ENCODE data around the gene TNC.

Gene TNC

GRCh38 chr9:115086461-115086860 lies 31.5 kb downstream of the TNC start:
- no peak for DNase-seq (ENCODE audit: low spot score)
- no peaks in the 10 kb centered on the region for H3K27me3 ChIP-seq (ENCODE audit: insufficient read depth, poor library complexity, severe bottlenecking)
- H3K4me3 ChIP-seq (ENCODE audit: severe bottlenecking) = no peak overlapping the region
- peaks cover 17% of the 10 kb centered on the region for H3K4me1 ChIP-seq (ENCODE audit: insufficient read depth, poor library complexity, severe bottlenecking)
- TF ChIP-seq CTCF (IDR thresholded peaks at IDR 0.05; ENCODE audit: poor library complexity, severe bottlenecking) = no peak
- no peak for ATAC-seq (ENCODE audit: low read depth)
- peak overlapping the region; percentile 40 for H3K27ac ChIP-seq (ENCODE audit: poor library complexity, severe bottlenecking)
- H3K9me3 ChIP-seq (ENCODE audit: severe bottlenecking) = no peaks in the 10 kb centered on the region
- H3K36me3 ChIP-seq (ENCODE audit: low read depth) = peaks cover 48% of the 10 kb centered on the region

- no peak for TF ChIP-seq CTCF (IDR thresholded peaks at IDR 0.05; ENCODE audit: poor library complexity, severe bottlenecking)
- DNase-seq (ENCODE audit: low spot score) (no peak), ATAC-seq (ENCODE audit: low read depth) (no peak)
- Histone ChIP-seq H3K36me3 (ENCODE audit: low read depth) (peaks cover 48% of the 10 kb centered on the region), H3K4me3 (ENCODE audit: severe bottlenecking) (no peak overlapping the region), H3K27ac (ENCODE audit: poor library complexity, severe bottlenecking) (peak overlapping the region; percentile 9), H3K4me1 (ENCODE audit: insufficient read depth, poor library complexity, severe bottlenecking) (peaks cover 17% of the 10 kb centered on the region), H3K9me3 (ENCODE audit: severe bottlenecking) (no peaks in the 10 kb centered on the region), H3K27me3 (ENCODE audit: insufficient read depth, poor library complexity, severe bottlenecking) (no peaks in the 10 kb centered on the region)
Observed at GRCh38 chr9:115085773-115086377, 32.1 kb downstream of the TNC start.

GRCh38 chr9:115084709-115085108 lies 33.2 kb downstream of the TNC start:
- Histone ChIP-seq H3K27ac (ENCODE audit: poor library complexity, severe bottlenecking) (peak overlapping the region; percentile 9), H3K36me3 (ENCODE audit: low read depth) (peaks cover 54% of the 10 kb centered on the region), H3K27me3 (ENCODE audit: insufficient read depth, poor library complexity, severe bottlenecking) (no peaks in the 10 kb centered on the region), H3K4me3 (ENCODE audit: severe bottlenecking) (no peak overlapping the region), H3K9me3 (ENCODE audit: severe bottlenecking) (no peaks in the 10 kb centered on the region), H3K4me1 (ENCODE audit: insufficient read depth, poor library complexity, severe bottlenecking) (peaks cover 17% of the 10 kb centered on the region)
- ATAC-seq (ENCODE audit: low read depth) = peak; percentile 50; the same call in 1 of the 3 replicates
- no peak for DNase-seq (ENCODE audit: low spot score)
- no peak for TF ChIP-seq CTCF (IDR thresholded peaks at IDR 0.05; ENCODE audit: poor library complexity, severe bottlenecking)

GRCh38 chr9:115084157-115084556 lies 33.8 kb downstream of the TNC start:
- Histone ChIP-seq H3K27ac (ENCODE audit: poor library complexity, severe bottlenecking) (peak overlapping the region; percentile 9), H3K4me3 (ENCODE audit: severe bottlenecking) (no peak overlapping the region), H3K4me1 (ENCODE audit: insufficient read depth, poor library complexity, severe bottlenecking) (peaks cover 17% of the 10 kb centered on the region), H3K36me3 (ENCODE audit: low read depth) (peaks cover 57% of the 10 kb centered on the region), H3K27me3 (ENCODE audit: insufficient read depth, poor library complexity, severe bottlenecking) (no peaks in the 10 kb centered on the region), H3K9me3 (ENCODE audit: severe bottlenecking) (no peaks in the 10 kb centered on the region)
- DNase-seq (ENCODE audit: low spot score) (no peak), ATAC-seq (ENCODE audit: low read depth) (no peak)
- no peak for TF ChIP-seq CTCF (IDR thresholded peaks at IDR 0.05; ENCODE audit: poor library complexity, severe bottlenecking)

- no peak overlapping the region for H3K4me3 ChIP-seq (ENCODE audit: severe bottlenecking)
- H3K4me1 ChIP-seq (ENCODE audit: insufficient read depth, poor library complexity, severe bottlenecking) = peaks cover 8% of the 10 kb centered on the region
- no peak for TF ChIP-seq CTCF (IDR thresholded peaks at IDR 0.05; ENCODE audit: poor library complexity, severe bottlenecking)
- DNase-seq (ENCODE audit: low spot score) (no peak), ATAC-seq (ENCODE audit: low read depth) (no peak)
- H3K27me3 ChIP-seq (ENCODE audit: insufficient read depth, poor library complexity, severe bottlenecking) = no peaks in the 10 kb centered on the region
- H3K27ac ChIP-seq (ENCODE audit: poor library complexity, severe bottlenecking) = no peak overlapping the region
- H3K36me3 ChIP-seq (ENCODE audit: low read depth) = peaks cover 63% of the 10 kb centered on the region
- H3K9me3 ChIP-seq (ENCODE audit: severe bottlenecking) = no peaks in the 10 kb centered on the region
Observed at GRCh38 chr9:115080242-115080641, 37.7 kb downstream of the TNC start.
